ENCODE results near the gene CLN5.
"Not testable (repeated sequence)": the region's sequence is repeated elsewhere in the genome, so short reads cannot be mapped to it uniquely, and the experiment has no call there.

CLN5 gene

GRCh38 chr13:76991796-76992547, at the start of gene CLN5:
TSS of gene CLN5 (plus strand) at chr13:76992081. CDS start at chr13:76992099, 18 bp downstream.
- DNase-seq: peak; percentile 94 to 96 (median 94)

GRCh38 chr13:76942363-76942762, 49.5 kb upstream of the CLN5 start:
- no peak for DNase-seq

- DNase-seq: no peak
Observed at GRCh38 chr13:76943646-76944045, 48.2 kb upstream of the CLN5 start.

GRCh38 chr13:76944456-76944855, 47.4 kb upstream of the CLN5 start:
- DNase-seq: no peak

- DNase-seq: no peak
Observed at GRCh38 chr13:76948149-76948548, 43.7 kb upstream of the CLN5 start, which contains the start of gene ACOD1. TSS of gene ACOD1 (plus strand) at chr13:76948511. CDS start at chr13:76948559, 48 bp downstream.

GRCh38 chr13:76950101-76950500, 41.8 kb upstream of the CLN5 start:
- no peak for DNase-seq

- no peak for DNase-seq
Observed at GRCh38 chr13:76953968-76954367, 37.9 kb upstream of the CLN5 start.

- no peak for DNase-seq
Observed at GRCh38 chr13:76954538-76954937, 37.3 kb upstream of the CLN5 start.

GRCh38 chr13:76955193-76955592, 36.7 kb upstream of the CLN5 start:
- no peak for DNase-seq

GRCh38 chr13:76955661-76956060, 36.2 kb upstream of the CLN5 start:
- DNase-seq: no peak

GRCh38 chr13:76958841-76959432, 32.9 kb upstream of the CLN5 start:
- no peak for DNase-seq

- DNase-seq: not testable (repeated sequence)
Observed at GRCh38 chr13:76959734-76960133, 32.1 kb upstream of the CLN5 start.

GRCh38 chr13:76965759-76966421, 26.0 kb upstream of the CLN5 start:
- peak in 1 of 3 experiments; percentile 16 for DNase-seq

GRCh38 chr13:76967031-76967430, 24.9 kb upstream of the CLN5 start:
- no peak for DNase-seq

- DNase-seq: no peak
Observed at GRCh38 chr13:76968041-76968440, 23.8 kb upstream of the CLN5 start.

GRCh38 chr13:76969488-76970365, 22.2 kb upstream of the CLN5 start:
- DNase-seq: no peak

GRCh38 chr13:76971215-76971614, 20.7 kb upstream of the CLN5 start:
- DNase-seq: no peak

- peak in 2 of 3 experiments; percentile 20 to 57 for DNase-seq
Observed at GRCh38 chr13:76971851-76972829, 19.7 kb upstream of the CLN5 start.

- no peak for DNase-seq
Observed at GRCh38 chr13:76973920-76974617, 17.8 kb upstream of the CLN5 start.

GRCh38 chr13:76974618-76974975, 17.3 kb upstream of the CLN5 start:
- DNase-seq: no peak

- no peak for DNase-seq
Observed at GRCh38 chr13:76975863-76976262, 16.0 kb upstream of the CLN5 start.
